ENCODE measurements around the gene NRXN3.

DNA sequence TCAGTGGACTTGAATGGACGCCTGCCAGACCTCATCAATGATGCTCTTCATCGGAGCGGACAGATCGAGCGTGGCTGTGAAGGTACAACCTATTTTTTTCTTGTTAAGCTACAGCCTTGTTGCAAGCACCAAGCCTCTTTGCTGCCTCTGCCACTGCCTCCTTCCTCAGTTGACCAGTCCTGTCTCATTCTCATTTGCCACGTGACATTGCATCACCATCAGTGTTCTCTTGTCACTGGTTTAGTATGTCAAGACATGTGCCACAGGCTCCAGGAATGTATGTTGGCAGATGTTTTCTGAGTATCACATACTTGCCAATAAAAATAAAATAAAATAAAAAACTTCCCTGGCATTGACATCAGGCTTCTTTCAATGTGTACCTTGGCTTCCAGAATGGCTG is 798.1 kb downstream of the NRXN3 start:
- TF ChIP-seq CTCF (IDR thresholded peaks at IDR 0.05; ENCODE audit: insufficient read depth, low read depth, low read length): no peak
- TF ChIP-seq EZH2 (IDR thresholded peaks at IDR 0.05; ENCODE audit: insufficient read depth, low read length): no peak

All from astrocyte (in vitro differentiated cells and primary cell).